NB4 (cell line): Measurements from ENCODE around the gene TBCCD1.
"Not testable (repeated sequence)": the region's sequence is repeated elsewhere in the genome, so short reads cannot be mapped to it uniquely, and the experiment has no call there.

ENCODE experiments used
- DNase-seq: peaks from one replicate; pipeline ENCODE4 v3.0.0; 2010; ENCODE audit warnings: low read depth
- H3K4me3 ChIP-seq: one replicate; pipeline ENCODE4 v1.5.1; 2011; ENCODE audit warnings: mild to moderate bottlenecking, low read depth, low read length, moderate library complexity
- MYC ChIP-seq: IDR thresholded peaks from 2 replicates; pipeline ENCODE4 v1.6.1; 2011; ENCODE audit warnings: low read depth, low read length
- POLR2A ChIP-seq: IDR thresholded peaks from 2 replicates; pipeline ENCODE4 v1.6.1; 2011; ENCODE audit warnings: mild to moderate bottlenecking; ENCODE audit not compliant: insufficient read length; ENCODE audit errors: extremely low read depth
- TF ChIP-seq, protein P1 (sequence below): IDR thresholded peaks from one replicate; pipeline ENCODE4 v1.5.1; 2012; ENCODE audit warnings: low read depth, low read length
- TF ChIP-seq, protein P2 (sequence below): IDR thresholded peaks from 2 replicates; pipeline ENCODE4 v1.6.1; 2011; ENCODE audit warnings: low read depth, low read length

The TBCCD1 gene

DNA sequence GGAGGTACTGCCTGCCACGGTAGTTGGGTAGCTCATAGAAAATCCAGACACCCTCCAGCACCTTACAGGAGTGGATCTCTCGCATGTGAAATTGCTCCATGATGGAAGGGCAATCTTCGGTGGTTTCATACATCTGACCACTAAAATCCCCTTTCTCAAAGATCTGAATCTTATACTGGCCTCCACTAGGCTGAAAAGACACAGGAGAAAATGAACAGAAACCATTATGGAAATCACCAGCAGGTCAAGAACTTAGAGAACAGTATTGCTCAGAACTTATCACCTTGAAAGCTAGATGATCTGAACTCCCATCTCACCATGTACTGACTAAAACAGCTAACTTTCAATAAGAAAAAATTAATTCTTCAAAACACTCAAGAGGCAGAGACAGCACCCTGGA lies 28.4 kb downstream of the TBCCD1 start:
- no peak for DNase-seq
- TF ChIP-seq MYC, result no peak
- TF ChIP-seq, protein P1, sequence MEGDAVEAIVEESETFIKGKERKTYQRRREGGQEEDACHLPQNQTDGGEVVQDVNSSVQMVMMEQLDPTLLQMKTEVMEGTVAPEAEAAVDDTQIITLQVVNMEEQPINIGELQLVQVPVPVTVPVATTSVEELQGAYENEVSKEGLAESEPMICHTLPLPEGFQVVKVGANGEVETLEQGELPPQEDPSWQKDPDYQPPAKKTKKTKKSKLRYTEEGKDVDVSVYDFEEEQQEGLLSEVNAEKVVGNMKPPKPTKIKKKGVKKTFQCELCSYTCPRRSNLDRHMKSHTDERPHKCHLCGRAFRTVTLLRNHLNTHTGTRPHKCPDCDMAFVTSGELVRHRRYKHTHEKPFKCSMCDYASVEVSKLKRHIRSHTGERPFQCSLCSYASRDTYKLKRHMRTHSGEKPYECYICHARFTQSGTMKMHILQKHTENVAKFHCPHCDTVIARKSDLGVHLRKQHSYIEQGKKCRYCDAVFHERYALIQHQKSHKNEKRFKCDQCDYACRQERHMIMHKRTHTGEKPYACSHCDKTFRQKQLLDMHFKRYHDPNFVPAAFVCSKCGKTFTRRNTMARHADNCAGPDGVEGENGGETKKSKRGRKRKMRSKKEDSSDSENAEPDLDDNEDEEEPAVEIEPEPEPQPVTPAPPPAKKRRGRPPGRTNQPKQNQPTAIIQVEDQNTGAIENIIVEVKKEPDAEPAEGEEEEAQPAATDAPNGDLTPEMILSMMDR, result no peak
- TF ChIP-seq, protein P2, sequence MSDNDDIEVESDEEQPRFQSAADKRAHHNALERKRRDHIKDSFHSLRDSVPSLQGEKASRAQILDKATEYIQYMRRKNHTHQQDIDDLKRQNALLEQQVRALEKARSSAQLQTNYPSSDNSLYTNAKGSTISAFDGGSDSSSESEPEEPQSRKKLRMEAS, result no peak
- no peak for TF ChIP-seq POLR2A
- no peak overlapping the region for H3K4me3 ChIP-seq

DNA sequence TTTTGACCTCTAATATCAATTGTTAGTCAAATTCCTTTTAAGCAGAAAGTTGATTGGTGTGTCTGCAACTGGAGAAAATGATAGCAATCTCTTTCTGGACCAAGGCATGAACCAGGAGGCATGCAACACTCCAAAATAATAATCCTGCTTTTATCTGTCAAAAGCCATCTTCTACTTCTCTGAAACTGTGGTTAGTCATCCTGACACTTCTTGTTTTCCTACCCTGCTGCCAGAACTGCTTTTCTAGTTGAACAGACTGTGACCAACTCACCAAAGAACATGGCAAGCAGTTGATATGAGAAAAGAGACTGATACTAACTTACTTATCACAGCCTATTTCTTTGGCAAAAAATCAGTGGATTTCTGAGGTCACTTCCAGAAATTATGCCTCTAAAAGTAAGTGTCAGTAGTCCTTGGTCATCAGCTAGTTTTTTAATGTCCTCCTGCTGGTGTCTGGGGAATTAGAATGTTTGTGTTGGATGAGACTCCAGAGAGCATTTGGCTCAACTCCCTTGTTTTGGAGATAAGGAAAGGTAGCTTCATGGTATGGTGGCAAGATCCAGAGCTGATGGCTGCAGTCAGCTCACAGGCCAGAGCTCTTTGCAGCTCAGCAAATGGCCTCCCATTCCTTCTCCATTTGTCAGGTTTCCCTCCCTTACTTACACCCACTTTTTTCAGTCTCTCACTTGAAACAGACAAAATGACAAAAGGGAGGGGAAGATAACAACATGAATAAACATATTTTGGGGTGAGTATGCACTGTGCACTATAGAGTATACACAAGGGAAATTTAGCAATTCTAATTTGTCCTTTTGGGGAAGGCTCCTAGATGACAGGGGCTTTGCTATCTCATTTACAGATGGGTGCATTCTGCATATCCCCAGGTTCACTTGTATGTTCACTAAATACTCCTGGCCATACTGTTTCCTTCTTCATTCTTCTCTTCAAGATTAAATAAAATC lies 30.0 kb downstream of the TBCCD1 start:
- DNase-seq, result peak; percentile 58
- no peak overlapping the region for H3K4me3 ChIP-seq
- TF ChIP-seq, protein P1, result no peak
- TF ChIP-seq, protein P2, result no peak
- TF ChIP-seq POLR2A, result no peak
- no peak for TF ChIP-seq MYC

DNA sequence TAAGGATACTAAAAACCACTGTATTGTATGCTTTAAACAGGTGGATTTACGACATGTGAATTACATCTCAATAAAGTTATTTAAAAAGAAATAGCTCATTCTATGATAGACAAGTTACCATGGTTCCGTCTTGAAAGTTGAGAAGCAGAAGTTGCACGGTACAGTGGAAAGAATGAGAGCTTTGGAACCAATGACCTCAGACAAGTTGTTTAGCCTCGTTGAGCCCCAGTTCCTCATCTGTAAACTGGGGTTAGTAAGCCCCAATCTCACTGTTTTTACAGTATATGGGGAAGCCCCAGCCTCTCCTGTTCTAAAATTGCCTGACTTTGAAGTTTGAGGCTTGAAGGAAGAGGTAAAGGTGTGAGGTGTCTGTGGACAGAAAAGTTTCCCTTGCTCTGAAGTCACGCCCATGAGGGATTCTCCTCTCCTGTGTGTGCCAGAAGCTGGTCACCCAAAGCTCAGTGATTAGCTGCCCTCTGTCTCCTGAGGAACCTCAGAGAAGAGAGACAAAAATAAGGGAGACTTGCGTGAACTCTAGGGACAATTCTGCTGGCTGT lies 32.9 kb downstream of the TBCCD1 start:
- H3K4me3 ChIP-seq, result no peak overlapping the region
- TF ChIP-seq, protein P1, result no peak
- TF ChIP-seq MYC (no peak), POLR2A (no peak)
- TF ChIP-seq, protein P2, result no peak
- peak; percentile 84 for DNase-seq

DNA sequence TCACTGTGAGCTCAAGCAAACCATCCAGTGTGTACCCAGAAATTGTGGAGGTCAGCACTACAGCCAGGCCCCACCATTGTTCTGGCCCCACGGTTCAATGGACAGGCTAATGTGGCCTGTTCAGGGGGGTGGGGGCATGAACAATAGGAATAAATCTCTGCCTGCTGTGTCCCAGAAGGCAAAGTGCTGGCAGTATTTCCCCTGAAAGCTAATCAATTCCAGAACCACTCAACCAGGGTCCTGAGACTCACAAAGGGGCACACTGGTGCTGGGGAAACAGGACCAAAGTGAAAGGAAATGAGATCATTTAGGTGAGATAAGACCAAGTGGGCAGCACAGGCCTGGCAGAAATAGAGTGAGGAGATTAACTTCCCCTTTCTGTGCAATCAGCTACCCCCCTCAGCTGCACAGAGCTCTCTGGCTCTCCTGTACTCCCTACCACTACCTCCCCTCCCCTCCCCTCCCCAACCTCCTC lies 34.5 kb downstream of the TBCCD1 start:
- TF ChIP-seq, protein P2, result 0 out of 2 replicates have a peak, but pooled peaks have one; percentile 12
- TF ChIP-seq, protein P1, result no peak
- peak; percentile 52; the same call in 1 of the 2 replicates for TF ChIP-seq MYC
- no peak for TF ChIP-seq POLR2A
- no peak overlapping the region for H3K4me3 ChIP-seq
- DNase-seq, result peak; percentile 91

DNA sequence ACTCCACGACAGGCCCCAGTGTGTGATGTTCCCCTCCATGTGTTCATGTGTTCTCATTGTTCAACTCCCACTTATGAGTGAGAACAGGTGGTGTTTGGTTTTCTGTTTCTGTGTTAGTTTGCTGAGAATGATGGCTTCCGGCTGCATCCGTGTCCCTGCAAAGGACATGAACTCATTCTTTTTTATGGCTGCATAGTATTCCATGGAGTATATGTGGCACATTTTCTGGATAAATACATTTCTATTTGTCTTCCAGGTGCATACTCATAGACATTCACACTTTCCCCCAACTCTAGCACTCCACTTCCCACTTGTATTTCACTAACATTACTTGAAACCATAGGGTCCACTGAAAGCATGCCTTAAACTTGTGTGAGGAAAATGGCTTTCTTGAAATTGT lies 35.4 kb downstream of the TBCCD1 start:
- H3K4me3 ChIP-seq, DNase-seq: not testable (repeated sequence)

DNA sequence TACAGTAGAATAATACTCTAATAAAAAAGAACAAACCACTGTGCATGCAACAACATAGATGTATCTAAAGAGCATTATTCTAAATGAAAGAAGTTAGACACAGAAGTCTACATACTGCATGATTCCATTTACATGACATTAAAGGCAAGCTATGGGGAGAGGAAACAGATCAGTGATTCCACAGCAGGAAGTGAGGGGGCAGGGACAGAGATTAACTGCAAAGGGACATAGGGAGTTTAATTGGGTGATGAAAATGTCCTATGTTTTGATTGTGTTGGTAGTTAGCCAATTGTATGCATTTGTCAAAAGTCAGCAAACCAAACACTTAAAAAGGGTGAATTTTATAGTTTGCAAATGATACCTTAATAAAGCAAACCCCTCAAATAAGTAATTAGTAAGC lies 36.7 kb downstream of the TBCCD1 start:
- H3K4me3 ChIP-seq, result no peak overlapping the region
- TF ChIP-seq, protein P2, result no peak
- TF ChIP-seq POLR2A (no peak), MYC (no peak)
- TF ChIP-seq, protein P1, result no peak
- DNase-seq, result no peak
